HG03460 (cell line): ENCODE results near the gene IFNK.

Experiments
- ATAC-seq: cut with Tn5 transposase; IDR thresholded peaks from one replicate; pipeline ENCODE4 v1.9.1; 2021; ENCODE audit not compliant: unreplicated experiment

Gene IFNK

DNA sequence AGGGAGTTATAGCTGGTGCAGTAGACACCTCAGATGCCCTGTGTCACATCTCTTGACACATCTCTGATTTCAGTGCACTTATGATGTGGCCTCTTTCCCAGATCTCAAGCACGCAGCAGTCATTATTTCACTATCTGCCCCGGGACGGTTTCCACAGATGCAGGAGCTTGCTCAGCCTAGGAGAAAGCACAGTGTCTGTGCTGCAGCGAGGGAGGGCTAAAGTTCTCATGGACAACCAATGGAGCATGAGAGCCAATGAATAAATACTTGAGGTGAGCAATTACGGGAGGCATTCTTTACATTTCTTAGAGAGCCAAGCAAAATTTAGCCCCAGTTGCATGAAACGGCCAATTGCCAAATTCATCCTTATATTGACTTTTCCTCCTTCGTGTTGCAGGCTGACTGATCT, 12.9 kb downstream of the IFNK start:
- ATAC-seq: no peak

DNA sequence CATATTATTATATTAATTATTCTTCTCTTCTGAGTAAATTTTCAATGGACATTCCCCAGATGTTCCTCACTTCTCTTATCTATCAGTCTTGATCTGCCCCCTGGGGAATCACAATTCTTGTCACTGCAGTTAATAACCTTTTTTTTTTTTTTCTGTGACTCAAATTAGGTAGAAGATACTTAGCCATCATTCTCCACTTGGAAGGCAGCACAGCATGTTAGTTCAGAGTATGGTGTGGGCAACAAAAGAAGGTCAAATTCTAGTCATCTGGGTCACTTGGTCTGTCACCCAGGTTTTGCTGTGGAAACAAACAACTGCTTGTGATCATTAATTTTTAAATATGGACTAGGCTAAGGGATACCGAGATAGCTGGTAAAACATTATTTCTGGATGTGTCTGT, 13.7 kb downstream of the IFNK start:
- no peak for ATAC-seq

DNA sequence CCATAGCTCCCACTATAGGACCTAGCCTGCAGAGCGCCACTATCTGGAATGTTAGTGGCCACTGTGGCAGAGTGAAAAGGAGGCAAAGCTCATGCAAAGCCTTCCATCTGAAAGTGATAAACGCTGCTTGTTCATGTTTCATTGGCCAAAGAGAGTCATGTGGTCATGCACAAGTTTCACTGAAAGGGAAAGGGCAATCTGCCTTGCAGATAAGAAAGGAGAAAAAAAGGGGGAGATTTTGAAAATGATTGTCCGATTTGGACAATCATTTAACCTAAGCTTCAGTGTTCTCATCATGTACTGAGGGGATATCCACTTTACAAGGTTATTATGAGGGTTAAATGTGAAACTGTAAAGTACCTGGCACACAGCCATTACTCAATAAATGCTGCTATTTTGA, 14.6 kb downstream of the IFNK start:
- peak; percentile 48 for ATAC-seq

DNA sequence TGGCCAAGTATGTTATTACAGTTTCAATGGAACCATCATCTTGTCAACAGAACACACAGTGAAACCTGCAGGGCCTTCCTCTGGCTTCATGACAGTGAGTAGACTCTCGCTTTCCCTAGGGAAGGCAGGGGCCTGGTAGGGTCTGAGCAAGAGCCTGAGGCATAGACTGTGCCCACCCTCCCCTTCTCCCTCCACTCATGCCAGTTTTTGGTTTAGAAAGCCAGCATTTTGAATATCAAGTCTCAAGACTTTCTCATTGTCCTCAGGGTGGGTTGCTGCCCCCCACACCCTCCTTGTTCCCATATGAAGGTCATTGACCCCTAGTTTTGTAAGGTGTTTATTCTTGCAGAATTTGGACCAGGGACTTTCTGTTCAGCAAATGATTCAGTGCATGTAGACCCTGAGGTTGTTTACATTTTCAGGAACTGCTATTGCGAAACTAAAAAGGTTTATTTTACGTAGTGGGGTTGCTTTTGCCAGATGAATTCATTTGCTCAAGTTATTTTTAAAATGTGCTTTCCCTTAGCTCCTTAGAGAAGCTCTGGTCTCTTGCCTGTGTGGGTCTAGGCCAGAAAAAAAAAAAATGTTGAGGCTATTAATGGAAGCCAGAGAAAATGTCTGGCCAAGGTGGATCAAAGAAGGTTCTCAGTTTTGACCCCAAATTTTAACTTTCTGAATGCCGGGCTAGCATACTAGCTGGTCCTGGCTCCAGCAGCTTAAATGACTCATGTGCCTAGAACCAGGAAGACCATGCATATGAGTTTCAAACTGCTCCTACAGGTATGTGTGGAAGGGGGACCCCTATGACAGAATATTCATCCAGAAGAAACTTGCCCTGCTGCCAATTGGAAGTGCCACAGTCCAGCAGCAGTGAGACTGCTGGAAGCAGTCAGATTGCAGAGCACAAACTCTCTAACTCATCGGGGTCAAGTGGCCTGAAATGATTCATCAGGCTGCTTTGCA, 15.7 kb downstream of the IFNK start:
- ATAC-seq: peak; percentile 49

DNA sequence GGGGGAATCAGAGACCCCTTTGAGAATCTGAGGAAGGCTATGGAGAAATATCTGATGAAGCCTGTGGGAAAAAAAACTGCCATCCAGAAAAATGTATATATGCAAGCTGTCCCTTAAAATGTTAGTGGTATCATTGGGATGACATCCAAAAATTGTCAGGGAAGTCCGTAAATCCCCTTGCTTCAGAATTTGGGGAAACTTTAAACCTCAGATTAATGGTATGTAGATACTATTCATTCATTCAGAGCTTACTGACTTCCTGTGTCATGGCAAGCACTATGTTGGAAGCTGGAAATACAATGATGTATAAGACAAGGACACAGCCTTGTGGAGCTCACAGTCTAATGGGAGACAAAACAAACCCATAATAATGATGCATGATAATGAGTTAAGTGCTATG, 16.4 kb downstream of the IFNK start:
- no peak for ATAC-seq

DNA sequence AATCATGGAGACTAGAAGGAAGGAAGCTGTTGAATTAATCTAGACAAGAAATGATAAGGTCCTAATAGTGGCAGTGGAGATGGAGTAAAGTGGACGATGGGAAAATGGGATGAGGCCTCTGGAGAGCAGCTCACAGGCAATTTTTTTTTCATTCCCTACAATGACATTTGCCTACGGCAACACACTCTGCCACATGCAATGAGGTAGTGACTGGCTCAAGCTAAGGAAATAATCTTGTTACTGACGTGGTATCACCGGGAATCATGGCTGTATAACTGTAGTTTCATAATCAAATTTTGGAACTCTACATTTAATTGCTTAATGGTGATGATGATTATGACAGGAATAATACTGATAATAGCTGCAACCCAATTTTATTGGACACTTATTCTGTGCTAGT, 17.6 kb downstream of the IFNK start:
- no peak for ATAC-seq

DNA sequence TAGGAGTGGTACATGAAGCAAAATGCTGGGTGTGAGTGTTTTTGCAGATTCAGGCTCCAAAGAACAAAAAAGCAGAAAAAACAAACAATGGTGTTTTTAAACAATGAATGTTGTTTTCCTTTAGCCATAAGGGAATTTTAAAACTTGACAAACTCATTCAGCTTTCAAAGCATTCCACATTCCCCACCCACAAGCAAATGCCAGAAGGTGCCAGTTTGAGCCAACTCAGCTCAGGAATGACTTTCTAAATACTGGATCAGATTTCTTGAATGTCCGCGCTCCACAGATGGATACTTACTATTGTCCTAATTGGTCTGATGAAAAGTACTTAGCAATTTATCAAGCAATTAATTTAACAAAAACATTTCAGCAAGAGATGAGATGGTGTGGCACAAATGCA, 18.4 kb downstream of the IFNK start:
- ATAC-seq: no peak

DNA sequence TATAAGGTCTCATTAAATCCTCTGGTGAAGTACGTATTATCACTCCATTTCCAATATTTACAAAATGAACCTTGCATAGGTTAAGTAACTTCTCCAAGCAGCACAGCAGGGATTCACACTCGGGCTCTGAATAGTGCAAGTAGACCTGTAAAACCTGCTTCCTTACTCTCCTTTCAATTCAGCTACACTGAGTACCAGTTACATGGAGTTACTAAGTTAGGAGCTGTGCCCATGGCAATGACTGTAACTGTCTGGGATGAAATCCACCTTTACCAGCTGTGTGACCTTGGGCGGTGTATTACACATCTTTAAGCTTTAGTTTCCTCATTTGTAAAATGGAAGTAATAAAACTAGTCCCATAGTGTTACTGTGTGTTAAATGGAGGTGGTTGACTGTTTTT, 21.4 kb downstream of the IFNK start:
- ATAC-seq: no peak

DNA sequence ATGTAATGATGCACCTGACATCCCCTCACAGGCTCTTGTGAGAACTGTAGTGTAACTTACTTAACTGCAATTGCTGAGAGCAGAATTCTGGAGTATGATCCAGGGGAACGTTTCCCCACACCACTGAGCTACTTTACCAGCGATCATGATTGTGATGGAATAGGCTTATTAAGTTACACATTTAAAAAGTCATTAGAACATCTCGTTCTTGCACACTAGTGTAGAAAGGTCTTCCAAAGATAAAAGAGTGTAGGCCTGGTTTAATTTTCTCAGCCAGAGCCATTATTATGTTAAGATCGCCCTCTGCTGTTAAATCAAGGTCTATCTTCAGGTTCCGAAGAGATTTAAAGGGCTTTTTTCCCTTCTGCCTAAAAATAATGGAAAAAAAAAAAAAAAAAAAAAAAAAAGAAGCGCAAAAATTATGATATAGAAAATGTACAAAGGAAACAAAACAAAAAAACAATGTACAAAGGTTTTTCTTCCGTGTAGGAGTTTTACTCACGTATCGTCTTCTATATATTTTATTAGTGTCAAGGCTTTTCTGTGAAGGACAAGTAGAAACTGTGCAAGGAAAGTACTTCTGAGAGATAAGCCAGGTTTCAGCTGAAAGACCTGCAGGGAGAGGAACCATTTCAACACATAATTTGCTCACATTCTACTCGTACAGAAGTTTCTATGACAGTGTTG, 24.1 kb downstream of the IFNK start:
- no peak for ATAC-seq

DNA sequence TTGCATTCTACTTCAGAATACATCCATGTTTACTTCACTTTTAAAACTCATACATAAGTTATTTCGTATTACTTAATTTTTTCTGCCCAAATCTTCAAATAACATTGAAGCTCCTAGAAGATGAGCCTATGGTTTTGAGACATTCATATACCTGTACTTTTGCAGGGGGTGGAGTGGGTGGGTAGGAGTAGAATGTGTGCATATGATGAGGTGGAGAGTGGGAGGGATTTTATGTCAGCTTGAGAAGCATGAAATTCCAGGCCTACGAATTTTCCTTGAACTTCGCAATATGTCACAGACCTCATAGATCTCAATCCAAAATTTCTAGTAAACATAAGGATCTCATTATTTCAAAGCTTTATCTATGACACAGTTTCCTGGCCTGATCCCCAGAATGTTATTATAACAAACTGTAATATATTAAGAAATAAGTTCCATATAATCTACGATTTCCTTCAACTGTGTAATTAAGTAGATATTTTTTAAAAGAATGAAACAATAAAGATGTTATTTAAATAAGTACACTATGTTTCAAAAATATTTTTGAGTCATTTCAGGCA, 25.2 kb downstream of the IFNK start:
- no peak for ATAC-seq

DNA sequence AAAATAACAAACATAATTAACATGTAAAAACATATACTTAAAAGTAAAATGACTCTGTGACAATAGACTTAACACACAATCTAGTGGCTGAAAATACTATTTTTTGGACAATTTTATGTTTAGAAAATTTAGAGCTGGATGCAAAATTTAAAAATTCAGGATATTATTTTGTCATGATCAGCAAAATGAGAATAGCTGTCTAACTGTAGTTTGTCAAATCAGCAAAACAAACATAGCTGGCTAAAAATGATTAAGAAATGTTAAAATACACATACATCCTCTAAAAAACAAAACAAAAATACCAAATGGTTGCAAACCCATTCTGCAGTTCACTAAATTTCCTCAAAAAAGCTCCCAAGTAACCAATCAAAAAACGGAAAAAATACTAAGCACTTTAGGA, 30.6 kb downstream of the IFNK start:
- ATAC-seq: no peak

DNA sequence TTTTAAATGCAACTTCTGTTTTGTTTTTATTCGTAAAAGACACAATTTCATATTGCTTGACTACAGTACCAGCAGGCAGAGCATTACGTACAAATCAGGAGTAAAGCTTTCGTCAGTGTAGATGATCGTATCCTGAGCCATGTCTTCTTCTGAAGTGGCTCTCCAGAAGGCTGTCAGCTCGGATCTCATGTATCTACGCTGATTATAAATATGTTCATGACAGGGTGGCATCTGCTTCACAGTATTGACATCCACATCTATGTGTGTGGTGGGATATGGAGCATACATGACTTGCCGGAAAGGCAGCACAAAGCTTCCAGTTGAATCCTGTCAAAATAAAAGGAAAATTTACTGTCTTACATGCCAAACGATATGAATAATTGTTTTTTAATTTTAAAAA, 32.4 kb downstream of the IFNK start:
- ATAC-seq: no peak

DNA sequence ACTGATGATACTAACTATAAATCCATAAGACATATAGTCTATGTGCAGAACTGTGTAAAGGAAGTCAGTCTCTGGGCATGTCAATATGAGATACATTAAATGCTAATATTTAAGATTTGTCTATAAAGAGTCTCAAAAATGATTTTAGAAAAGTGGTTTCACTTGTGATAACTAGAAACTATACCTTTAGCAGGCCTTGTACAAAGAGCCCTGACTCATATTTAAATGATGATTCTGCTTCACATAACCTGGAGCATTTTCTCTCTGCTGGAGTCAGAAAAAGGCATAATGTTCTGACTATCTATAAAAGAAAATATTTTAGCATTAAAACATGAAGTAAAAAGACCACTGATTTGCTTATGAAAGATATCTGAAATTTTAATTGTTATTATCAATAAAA, 34.2 kb downstream of the IFNK start:
- no peak for ATAC-seq

DNA sequence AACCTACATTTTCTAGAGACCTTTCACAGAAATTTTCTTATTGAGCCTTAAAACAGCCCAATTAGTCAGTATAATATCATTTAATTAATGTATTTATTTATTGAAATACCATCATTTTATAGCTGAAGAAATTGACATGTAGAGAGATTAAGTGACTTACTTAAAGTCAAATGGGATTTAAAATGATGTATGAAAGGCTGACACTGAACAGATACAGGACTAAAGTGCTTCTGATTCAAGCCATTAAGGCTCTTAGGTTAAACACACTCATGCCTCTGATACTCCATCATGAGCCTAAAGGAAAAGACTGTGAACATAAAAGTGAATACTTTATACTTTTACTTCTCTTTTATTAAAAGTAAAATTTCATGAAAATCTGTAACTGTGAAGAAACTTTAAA, 36.4 kb downstream of the IFNK start:
- ATAC-seq: no peak

DNA sequence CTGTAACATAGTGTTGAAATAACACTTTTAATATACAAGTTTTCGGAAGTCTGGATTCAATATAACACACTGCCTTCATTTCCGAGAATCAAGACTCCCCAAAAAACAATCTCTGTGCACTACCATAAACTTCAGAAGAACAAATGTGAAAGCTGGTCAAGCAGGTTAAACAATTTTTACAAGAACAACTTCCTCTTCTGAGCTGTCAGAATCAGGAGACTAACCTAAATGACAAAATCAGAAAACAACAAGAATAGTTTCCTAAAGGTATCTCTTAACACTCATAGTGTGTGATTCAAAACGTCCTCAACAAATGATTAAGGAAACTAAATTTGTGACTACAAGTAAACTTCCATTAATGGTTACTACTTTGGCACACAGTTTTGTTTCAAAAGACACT, 37.6 kb downstream of the IFNK start:
- no peak for ATAC-seq

DNA sequence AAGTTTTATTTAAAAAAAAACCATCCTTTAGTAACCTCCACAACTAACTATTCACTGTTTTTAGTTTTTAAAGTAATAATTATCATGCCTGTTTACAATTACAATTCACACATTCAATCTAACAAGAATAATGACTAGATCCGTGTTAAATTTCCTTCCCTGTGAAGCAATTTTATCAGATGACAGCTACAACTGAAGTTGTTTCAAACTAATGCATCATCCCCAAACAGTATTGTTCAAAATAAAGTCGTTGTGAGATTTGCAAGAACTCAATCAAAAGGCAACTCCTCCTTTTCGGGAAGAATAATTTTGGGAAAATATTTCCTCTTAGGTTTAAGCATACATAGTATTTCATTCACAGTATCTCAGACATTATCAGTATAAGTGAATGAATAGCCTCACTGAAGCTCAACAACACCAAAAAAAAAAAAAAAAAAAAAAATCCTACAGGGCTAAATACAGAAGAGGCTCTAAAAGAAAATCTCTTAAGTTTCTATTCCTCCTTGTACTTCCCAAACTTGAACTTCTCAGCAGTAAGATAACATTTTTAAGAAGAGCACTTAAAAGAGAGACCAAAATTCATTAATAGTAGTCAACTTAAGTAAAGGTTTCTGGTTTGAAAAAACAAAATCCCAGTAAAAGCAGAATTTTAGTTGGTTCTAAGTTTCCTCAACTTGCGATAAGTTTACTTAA, 39.8 kb downstream of the IFNK start:
- ATAC-seq: no peak

DNA sequence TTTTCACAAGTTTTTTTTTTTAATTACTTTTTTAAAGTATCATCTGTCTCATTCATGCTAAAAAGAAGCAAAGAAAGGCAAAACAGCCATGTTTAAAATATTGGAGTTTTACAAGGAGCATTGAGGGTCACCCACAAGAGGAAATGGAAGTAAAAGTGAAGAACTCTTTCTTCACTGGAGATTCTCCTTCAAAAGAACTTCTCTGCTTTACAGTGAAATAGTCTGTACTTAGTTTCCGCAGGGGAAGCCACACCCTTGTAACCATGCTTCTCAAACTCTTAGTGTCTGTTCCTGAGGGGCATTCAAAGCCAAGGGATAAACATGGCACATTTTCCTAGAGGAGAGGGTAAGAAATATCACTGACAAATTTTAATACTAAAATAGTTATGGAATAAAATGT, 40.6 kb downstream of the IFNK start:
- ATAC-seq: no peak

DNA sequence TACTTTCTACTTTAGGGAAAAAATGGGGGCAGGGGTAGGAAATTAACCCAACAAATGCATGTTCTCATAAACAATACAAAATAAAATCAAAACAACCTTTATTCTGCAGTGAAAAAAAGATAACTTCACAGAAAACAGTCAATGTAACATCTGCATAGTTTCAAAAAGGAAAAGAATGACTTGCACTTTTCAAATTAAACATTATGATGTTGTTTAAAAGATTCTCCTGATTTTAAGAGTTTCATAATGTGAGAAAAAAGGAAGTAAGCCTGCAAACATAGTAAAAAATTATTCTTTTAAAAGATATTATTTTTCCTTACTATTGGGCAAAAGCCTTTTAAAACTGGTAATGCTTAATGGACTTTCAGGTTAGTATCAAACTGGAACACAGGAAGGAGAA, 41.6 kb downstream of the IFNK start:
- ATAC-seq: no peak

DNA sequence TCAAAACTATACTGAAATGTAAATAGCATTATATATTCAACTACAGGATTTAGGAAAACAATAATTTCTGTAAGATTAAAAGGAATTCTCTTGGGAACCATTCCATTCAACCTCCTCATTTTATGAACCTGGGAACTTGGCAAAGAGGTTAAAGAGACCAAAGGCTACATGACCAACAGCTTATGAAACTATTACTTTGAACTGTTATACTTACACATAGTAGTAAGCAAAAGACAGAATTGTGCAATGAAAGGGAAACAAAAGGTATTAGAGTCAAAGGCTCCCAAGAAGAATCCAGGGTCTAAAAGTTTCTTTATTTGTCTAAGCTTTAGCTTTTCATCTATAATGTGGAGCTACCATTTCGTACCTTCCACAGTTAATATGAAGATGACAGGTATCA, 42.0 kb downstream of the IFNK start:
- ATAC-seq: no peak

DNA sequence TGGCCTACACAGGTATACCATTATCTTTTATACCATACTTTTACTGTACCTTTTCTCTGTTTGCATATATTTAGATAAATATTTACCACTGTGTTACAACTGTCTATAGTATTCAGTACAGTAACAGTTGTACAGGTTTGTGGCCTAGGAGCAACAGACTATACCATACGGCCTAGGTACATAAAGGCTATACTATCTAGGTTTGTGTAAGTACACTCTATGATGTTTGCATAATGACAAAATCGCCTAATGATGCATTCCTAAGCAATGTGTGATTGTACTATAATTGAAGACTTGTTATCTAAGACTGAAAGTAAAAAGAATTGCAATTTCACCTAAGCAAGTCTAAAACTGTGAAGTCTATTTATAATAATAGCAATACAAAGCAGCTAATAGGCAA, 45.3 kb downstream of the IFNK start:
- ATAC-seq: no peak

DNA sequence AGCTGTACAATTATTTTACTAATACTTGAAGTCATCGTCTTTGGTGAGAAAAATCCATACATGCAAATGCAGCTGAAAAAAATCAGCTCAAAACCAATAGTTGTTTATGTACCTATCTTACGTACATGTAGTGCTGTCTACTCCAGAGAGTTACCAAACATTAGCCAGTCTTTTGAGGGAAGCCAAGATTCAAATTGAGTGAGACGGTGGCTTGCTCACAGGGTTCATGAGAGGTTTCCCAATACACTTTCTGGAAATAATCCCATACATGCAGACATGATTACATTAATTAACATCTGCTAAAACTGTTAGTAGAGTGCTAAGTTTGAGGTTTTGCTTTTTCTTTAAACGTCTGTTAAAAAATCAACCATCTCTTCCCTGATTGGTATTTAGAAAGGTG, 46.9 kb downstream of the IFNK start:
- no peak for ATAC-seq

DNA sequence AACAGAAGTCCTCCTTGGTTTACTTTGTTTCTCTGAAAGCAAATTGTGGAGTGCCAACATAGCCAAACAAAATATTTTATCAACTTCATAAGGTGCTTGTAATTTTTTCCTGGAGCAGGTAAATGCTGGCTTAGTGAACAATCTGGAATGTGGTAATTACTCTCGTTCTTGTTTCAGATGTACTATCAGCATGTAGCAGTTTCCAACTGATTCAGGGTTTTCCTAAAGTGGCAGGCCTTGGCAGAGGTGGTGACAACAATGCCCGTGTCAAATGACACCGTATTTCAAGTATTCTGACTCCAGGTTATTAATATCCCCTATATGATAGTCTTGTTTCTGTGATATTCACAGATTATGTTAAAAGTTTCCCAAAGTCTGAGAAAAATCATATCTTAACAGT, 48.0 kb downstream of the IFNK start:
- ATAC-seq: no peak
